DOHH2 (cell line): ENCODE results near the gene LETMD1.

Experiments
- EZH2phosphoT487 ChIP-seq: fragments of 200-600 bp; sonication (generic); IDR thresholded peaks from 2 replicates; pipeline ENCODE4 v1.6.1; 2017; ENCODE audit warnings: borderline replicate concordance, mild to moderate bottlenecking, antibody characterized with exemption, low read length, moderate library complexity, mixed read lengths
- TF ChIP-seq, protein P1 (sequence below): fragments of 200-600 bp; sonication (generic); IDR thresholded peaks from one replicate; pipeline ENCODE4 v1.5.1; 2014; ENCODE audit warnings: antibody characterized with exemption, mild to moderate bottlenecking, low read depth, low read length; ENCODE audit not compliant: poor library complexity, severe bottlenecking

GRCh38 chr12:51081421-51081820 lies 33.3 kb downstream of the LETMD1 start:
- TF ChIP-seq, protein P1, sequence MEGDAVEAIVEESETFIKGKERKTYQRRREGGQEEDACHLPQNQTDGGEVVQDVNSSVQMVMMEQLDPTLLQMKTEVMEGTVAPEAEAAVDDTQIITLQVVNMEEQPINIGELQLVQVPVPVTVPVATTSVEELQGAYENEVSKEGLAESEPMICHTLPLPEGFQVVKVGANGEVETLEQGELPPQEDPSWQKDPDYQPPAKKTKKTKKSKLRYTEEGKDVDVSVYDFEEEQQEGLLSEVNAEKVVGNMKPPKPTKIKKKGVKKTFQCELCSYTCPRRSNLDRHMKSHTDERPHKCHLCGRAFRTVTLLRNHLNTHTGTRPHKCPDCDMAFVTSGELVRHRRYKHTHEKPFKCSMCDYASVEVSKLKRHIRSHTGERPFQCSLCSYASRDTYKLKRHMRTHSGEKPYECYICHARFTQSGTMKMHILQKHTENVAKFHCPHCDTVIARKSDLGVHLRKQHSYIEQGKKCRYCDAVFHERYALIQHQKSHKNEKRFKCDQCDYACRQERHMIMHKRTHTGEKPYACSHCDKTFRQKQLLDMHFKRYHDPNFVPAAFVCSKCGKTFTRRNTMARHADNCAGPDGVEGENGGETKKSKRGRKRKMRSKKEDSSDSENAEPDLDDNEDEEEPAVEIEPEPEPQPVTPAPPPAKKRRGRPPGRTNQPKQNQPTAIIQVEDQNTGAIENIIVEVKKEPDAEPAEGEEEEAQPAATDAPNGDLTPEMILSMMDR = no peak
- TF ChIP-seq EZH2phosphoT487 = no peak
